Measurements from ENCODE around the gene MAGI2.
"Not testable (repeated sequence)": the region's sequence is repeated elsewhere in the genome, so short reads cannot be mapped to it uniquely, and the experiment has no call there.

MAGI2 gene

GRCh38 chr7:78350926-78351325, 1102.5 kb downstream of the MAGI2 start:
- DNase-seq (ENCODE audit: low read depth): no peak

- DNase-seq (ENCODE audit: low read depth): no peak
Observed at GRCh38 chr7:78350391-78350790, 1103.1 kb downstream of the MAGI2 start.

GRCh38 chr7:78346827-78347226, 1106.6 kb downstream of the MAGI2 start:
- DNase-seq (ENCODE audit: low read depth): no peak

GRCh38 chr7:78345979-78346378, 1107.5 kb downstream of the MAGI2 start:
- no peak for DNase-seq (ENCODE audit: low read depth)

- DNase-seq (ENCODE audit: low read depth): no peak
Observed at GRCh38 chr7:78345293-78345911, 1108.1 kb downstream of the MAGI2 start.

- no peak for DNase-seq (ENCODE audit: low read depth)
Observed at GRCh38 chr7:78334426-78334825, 1119.0 kb downstream of the MAGI2 start.

GRCh38 chr7:78333530-78334425, 1119.7 kb downstream of the MAGI2 start:
- DNase-seq (ENCODE audit: low read depth): no peak

GRCh38 chr7:78329001-78329655, 1124.3 kb downstream of the MAGI2 start:
- DNase-seq (ENCODE audit: low read depth): no peak

GRCh38 chr7:78327718-78328117, 1125.7 kb downstream of the MAGI2 start:
- no peak for DNase-seq (ENCODE audit: low read depth)

- no peak for DNase-seq (ENCODE audit: low read depth)
Observed at GRCh38 chr7:78326876-78327275, 1126.6 kb downstream of the MAGI2 start.

- no peak for DNase-seq (ENCODE audit: low read depth)
Observed at GRCh38 chr7:78326189-78326588, 1127.3 kb downstream of the MAGI2 start.

- no peak for DNase-seq (ENCODE audit: low read depth)
Observed at GRCh38 chr7:78323118-78323517, 1130.3 kb downstream of the MAGI2 start.

- DNase-seq (ENCODE audit: low read depth): not testable (repeated sequence)
Observed at GRCh38 chr7:78322231-78322630, 1131.2 kb downstream of the MAGI2 start.

- DNase-seq (ENCODE audit: low read depth): no peak
Observed at GRCh38 chr7:78317371-78317770, 1136.1 kb downstream of the MAGI2 start.

- DNase-seq (ENCODE audit: low read depth): no peak
Observed at GRCh38 chr7:78316110-78316509, 1137.4 kb downstream of the MAGI2 start.

- no peak for DNase-seq (ENCODE audit: low read depth)
Observed at GRCh38 chr7:78315119-78315518, 1138.3 kb downstream of the MAGI2 start.

- no peak for DNase-seq (ENCODE audit: low read depth)
Observed at GRCh38 chr7:78311181-78311580, 1142.3 kb downstream of the MAGI2 start.

GRCh38 chr7:78307892-78308291, 1145.6 kb downstream of the MAGI2 start:
- DNase-seq (ENCODE audit: low read depth): no peak

GRCh38 chr7:78306634-78307033, 1146.8 kb downstream of the MAGI2 start:
- DNase-seq (ENCODE audit: low read depth): no peak

- DNase-seq (ENCODE audit: low read depth): no peak
Observed at GRCh38 chr7:78301407-78301806, 1152.1 kb downstream of the MAGI2 start.

- no peak for DNase-seq (ENCODE audit: low read depth)
Observed at GRCh38 chr7:78299088-78299487, 1154.4 kb downstream of the MAGI2 start.

GRCh38 chr7:78296644-78297371, 1156.7 kb downstream of the MAGI2 start:
- DNase-seq (ENCODE audit: low read depth): no peak
